ENCODE data around the gene STX16.
"Not testable (repeated sequence)": the region's sequence is repeated elsewhere in the genome, so short reads cannot be mapped to it uniquely, and the experiment has no call there.

Gene STX16

GRCh38 chr20:58637466-58638213 is 13.4 kb upstream of the STX16 start:
- DNase-seq = no peak

GRCh38 chr20:58638467-58639181 is 12.5 kb upstream of the STX16 start:
- DNase-seq = no peak

GRCh38 chr20:58639182-58640146 is 11.6 kb upstream of the STX16 start:
- no peak for DNase-seq

- DNase-seq = no peak
These were observed 10.6 kb upstream of the STX16 start for GRCh38 chr20:58640446-58640845.

- DNase-seq = no peak
These were observed 8.6 kb upstream of the STX16 start for GRCh38 chr20:58642441-58642840.

DNA sequence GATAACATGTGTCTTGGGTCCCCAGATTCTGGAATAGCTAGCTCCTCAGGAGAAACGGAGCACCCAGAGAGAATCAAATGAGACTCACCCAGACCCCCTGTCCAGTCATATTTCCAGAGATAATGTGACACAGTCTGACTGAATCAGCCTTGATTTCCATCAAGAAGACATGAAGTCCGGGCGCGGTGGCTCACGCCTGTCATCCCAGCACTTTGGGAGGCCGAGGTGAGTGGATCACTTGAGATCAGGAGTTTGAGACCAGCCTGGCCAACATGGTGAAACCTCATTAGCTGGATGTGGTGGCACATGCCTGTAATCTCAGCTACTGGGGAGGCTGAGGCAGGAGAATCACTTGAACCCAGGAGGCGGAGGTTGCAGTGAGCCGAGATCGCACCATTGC is 8.2 kb upstream of the STX16 start:
- DNase-seq = not testable (repeated sequence)

GRCh38 chr20:58645412-58645968 is 5.6 kb upstream of the STX16 start:
- no peak for DNase-seq

DNA sequence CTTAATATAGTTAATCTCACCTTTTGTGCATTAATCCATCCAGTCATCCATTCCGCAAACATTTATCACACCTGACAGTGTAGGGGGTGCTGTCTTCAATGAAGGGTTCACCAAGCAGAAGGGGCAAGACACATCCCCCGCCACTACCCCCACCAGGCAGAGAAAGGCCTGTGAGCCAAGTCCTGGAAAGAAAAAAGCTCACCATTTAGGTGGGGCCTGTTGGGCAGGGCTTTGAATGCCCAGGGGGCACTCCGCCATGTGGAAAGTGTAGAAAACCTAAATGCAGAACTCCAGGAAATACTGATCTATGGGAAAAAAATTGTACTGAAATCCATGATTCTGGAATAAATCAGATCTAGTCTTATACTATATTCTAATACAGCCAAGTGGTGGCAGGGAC is 4.8 kb upstream of the STX16 start:
- DNase-seq = no peak

GRCh38 chr20:58646703-58647102 is 4.4 kb upstream of the STX16 start:
- DNase-seq = no peak

- peak in 1 of 2 experiments; percentile 27 for DNase-seq
These were observed 3.8 kb upstream of the STX16 start for GRCh38 chr20:58647162-58647795.

- DNase-seq = no peak
These were observed 3.1 kb upstream of the STX16 start for GRCh38 chr20:58647796-58648501.

DNA sequence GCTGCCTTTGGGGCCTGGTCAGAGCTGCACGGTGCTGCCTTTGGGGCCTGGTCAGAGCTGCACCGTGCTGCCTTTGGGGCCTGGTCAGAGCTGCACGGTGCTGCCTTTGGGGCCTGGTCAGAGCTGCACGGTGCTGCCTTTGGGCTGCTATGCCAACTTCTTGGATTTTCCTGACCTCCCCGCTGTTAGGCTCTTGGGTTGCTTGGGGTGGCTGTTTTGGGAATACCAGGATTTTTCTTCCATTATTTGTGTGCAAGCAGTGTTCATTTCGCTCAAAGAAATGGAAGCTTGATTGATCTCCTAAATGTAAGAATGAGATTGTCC is 2.6 kb upstream of the STX16 start:
- not testable (repeated sequence) for DNase-seq

GRCh38 chr20:58649288-58650180 is 1.5 kb upstream of the STX16 start:
- DNase-seq = no peak

DNA sequence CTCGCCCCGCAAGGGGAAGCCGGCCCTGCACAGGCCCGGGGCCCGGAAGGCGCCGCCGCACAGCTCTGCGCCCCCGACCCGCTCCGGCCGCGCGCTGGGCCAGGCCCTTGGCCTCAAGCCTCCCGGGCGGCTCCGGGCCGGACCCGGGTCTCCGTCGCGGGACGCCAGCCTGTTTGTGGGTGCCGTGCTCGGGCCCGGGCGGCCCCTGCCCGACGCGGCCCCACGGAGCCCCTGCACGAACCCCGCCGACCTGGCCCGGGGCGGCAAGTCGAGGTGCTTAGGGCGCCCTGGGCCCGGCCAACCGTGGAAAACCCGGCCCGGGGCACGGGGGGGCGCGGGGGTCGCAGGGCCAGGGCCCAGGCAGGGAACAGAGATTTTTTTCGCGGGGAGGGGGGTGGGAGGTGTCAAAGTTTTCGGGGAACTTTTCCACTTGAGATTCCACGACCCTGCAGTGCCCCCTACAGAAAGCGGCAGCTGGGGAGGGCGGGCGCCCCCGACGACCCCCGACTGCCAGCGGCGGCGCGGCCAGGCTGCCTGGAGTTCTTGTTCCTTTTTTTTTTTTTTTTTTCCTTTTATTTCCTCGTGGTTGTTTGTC is 805 bp upstream of the STX16 start:
- no peak for DNase-seq

DNA sequence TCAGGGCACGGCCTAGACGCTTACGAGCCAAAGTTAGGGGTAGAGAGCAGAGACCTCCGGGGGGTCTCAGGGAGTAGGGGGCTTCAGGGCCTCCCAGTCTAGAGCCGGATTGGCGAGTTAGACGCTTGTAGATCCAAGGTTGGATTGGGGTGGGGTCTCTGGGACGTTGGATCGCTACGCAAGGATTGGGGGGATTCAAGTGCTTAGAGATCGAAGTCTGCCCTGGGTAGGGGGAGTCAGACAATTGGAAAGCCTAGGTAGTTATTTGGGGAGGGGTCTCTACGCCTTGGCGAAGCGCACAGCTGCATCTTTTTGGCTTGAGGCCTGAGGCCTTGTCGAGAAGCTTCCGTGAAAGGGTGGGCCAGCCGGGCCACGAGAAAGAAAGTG is 469 bp downstream of the STX16 start:
- DNase-seq = no peak

DNA sequence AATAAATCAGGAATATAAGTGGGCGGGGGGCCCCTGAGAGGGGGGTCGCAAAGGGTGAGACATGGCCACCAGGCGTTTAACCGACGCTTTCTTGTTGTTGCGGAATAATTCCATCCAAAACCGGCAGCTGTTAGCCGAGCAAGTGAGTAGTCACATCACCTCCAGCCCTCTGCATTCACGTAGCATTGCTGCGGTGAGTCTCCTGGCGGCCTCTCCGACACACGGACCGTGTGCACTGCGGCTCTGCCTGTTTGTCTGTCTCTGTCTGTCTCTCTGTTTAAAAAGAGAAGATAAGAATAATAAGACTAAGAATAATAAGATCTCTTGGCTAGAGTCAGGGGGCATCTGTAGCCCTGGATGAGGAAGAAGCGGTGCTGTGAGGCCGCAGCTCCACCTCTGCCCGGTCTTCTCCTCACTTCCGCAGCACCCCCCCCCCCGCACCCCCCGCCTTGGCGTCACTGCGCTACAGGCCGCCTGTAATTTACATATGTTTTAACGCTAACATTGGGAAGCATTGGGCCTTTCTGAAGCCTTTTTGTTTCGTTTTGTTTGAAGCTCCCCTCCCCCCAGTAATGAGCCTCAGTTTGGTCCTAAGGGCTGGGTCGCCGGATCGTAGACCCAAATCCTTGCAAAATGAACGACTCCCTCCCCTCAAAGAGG is 993 bp downstream of the STX16 start:
- peak; percentile 25 to 45 for DNase-seq

DNA sequence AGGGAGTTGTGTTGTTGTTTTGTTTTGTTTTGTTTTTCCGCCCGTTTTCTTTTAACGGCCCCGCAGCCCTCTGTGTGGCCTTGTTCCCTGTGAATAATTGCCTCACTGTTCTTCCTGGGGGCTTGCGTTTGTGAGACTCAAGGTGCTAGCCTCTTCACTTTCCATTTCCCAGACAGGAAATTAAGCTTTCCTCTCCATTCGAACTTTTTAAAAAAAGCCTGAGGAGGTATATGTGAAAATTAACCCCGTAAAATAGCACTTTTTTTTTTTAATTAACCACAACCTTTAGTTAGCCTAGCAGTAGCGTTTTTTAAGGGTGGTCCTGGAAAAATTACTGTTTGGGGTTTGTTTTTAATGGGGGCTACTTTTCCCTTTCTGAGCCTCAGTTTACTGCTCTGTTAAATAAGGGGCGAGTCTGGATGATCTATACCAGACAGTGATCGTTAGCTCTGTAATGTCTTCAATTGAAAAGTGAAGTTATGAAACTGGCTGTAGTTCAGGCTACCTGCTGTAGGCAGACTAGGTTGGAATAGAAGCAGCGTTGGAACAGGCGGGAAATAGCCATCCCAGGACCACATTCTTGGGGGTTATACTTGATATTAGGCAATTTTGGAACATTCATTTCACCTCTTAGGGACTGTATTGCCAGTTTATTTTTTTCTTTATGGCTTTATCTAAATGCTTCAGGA is 1.7 kb downstream of the STX16 start:
- no peak for DNase-seq

- no peak for DNase-seq
These were observed 3.3 kb downstream of the STX16 start for GRCh38 chr20:58654337-58654736.

All from SHP77 (cell line).